ENCODE data around the gene SCT.

DNA sequence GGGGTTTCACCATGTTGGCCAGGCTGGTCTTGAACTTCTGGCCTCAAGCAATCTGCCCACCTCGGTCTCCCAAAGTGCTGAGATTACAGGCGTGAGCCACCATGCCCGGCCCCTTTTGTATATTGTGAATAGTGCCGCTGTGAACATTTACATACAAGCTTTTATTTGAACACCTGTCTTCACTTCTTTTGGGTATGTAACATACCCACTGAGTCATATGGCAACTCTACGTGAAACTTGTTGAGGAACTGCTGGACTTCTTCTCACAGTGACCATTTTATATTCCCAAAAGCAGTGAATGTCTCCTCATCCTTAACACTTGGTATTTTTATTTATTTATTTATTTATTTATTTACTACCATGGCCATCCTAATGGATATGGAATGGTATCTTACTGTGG, 3.9 kb upstream of the SCT start:
- TF ChIP-seq, protein P1, sequence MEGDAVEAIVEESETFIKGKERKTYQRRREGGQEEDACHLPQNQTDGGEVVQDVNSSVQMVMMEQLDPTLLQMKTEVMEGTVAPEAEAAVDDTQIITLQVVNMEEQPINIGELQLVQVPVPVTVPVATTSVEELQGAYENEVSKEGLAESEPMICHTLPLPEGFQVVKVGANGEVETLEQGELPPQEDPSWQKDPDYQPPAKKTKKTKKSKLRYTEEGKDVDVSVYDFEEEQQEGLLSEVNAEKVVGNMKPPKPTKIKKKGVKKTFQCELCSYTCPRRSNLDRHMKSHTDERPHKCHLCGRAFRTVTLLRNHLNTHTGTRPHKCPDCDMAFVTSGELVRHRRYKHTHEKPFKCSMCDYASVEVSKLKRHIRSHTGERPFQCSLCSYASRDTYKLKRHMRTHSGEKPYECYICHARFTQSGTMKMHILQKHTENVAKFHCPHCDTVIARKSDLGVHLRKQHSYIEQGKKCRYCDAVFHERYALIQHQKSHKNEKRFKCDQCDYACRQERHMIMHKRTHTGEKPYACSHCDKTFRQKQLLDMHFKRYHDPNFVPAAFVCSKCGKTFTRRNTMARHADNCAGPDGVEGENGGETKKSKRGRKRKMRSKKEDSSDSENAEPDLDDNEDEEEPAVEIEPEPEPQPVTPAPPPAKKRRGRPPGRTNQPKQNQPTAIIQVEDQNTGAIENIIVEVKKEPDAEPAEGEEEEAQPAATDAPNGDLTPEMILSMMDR (IDR thresholded peaks at IDR 0.05) = no peak
- no peak for TF ChIP-seq POLR2A (IDR thresholded peaks at IDR 0.05)

Measured in right lobe of liver (tissue), 4 donors.